Effector memory CD4-positive, alpha-beta T cell (primary cell): ENCODE measurements around the gene MTFP1.

ENCODE experiments used
- DNase-seq, 3 donors: peaks; one replicate each; pipeline ENCODE4 v3.0.0-alpha.2; 2020
- H3K27ac ChIP-seq: 2 replicates; pipeline ENCODE4 v1.7.0; 2013; ENCODE audit warnings: mild to moderate bottlenecking, low read length, moderate library complexity; ENCODE audit not compliant: insufficient read depth, poor library complexity, severe bottlenecking
- H3K27me3 ChIP-seq: replicated peaks from 2 replicates; pipeline ENCODE4 v1.7.0; 2013; ENCODE audit warnings: mild to moderate bottlenecking, low read length; ENCODE audit not compliant: insufficient read depth, control insufficient read depth, poor library complexity, severe bottlenecking
- H3K36me3 ChIP-seq: 2 replicates; pipeline ENCODE4 v1.7.0; 2013; ENCODE audit warnings: mild to moderate bottlenecking, low read length, moderate library complexity; ENCODE audit not compliant: control insufficient read depth, insufficient read depth
- H3K4me1 ChIP-seq: 2 replicates; pipeline ENCODE4 v1.7.0; 2013; ENCODE audit warnings: low read length, mild to moderate bottlenecking; ENCODE audit not compliant: control insufficient read depth, insufficient read depth, poor library complexity, severe bottlenecking
- H3K4me3 ChIP-seq: 2 replicates; pipeline ENCODE4 v1.7.0; 2013; ENCODE audit warnings: low read length, low read depth, mild to moderate bottlenecking; ENCODE audit not compliant: insufficient read depth, poor library complexity, severe bottlenecking
- H3K9me3 ChIP-seq: 2 replicates; pipeline ENCODE4 v1.7.0; 2013; ENCODE audit warnings: mild to moderate bottlenecking, low read length, moderate library complexity; ENCODE audit not compliant: control insufficient read depth

MTFP1 gene

DNA sequence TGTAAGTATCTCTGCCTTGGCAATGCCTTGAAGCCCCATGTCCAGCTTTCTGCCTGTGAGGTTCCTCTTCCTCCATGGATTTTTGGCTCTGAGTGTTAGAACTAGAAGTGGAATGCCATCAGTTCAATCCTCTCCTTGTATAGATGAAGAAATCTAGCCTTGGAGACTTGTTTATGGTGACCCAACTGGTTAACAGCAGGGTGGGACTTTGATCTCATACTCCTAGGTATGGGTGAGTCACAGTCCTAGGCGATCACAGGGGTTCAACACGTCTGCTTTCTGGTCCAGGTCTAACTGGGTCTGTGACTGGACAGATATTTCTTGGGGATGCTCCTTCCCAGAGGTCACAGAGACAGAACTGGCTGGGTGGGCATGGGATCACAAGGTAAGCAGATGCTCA, 9.2 kb upstream of the MTFP1 start:
- no peak overlapping the region for H3K27ac ChIP-seq
- H3K9me3 ChIP-seq = no peaks in the 10 kb centered on the region
- no peaks in the 10 kb centered on the region for H3K27me3 ChIP-seq
- no peak for DNase-seq
- no peak overlapping the region for H3K4me3 ChIP-seq
- peaks cover 13% of the 10 kb centered on the region for H3K36me3 ChIP-seq
- no peaks in the 10 kb centered on the region for H3K4me1 ChIP-seq

DNA sequence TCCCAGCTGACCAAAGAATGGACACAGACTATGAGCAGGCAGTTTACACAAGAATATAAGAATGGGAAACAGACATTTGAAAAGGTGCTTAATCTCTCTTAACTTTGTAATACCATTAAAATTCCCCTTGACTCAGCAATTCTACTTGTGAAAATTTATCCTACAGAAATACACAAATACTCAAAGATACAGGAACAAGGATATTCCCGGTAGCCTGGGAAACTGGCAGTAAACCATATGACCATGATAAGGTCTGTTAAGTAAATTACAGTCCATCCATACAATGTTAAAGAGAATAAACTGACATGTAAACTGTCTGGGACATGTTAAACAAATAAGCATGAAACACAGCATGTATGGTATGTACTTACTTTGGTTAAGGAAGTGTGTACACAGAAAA, 8.7 kb upstream of the MTFP1 start:
- no peak for DNase-seq
- H3K4me1 ChIP-seq = no peaks in the 10 kb centered on the region
- no peaks in the 10 kb centered on the region for H3K27me3 ChIP-seq
- H3K9me3 ChIP-seq = no peaks in the 10 kb centered on the region
- H3K36me3 ChIP-seq = peaks cover 13% of the 10 kb centered on the region
- H3K4me3 ChIP-seq = no peak overlapping the region
- no peak overlapping the region for H3K27ac ChIP-seq

DNA sequence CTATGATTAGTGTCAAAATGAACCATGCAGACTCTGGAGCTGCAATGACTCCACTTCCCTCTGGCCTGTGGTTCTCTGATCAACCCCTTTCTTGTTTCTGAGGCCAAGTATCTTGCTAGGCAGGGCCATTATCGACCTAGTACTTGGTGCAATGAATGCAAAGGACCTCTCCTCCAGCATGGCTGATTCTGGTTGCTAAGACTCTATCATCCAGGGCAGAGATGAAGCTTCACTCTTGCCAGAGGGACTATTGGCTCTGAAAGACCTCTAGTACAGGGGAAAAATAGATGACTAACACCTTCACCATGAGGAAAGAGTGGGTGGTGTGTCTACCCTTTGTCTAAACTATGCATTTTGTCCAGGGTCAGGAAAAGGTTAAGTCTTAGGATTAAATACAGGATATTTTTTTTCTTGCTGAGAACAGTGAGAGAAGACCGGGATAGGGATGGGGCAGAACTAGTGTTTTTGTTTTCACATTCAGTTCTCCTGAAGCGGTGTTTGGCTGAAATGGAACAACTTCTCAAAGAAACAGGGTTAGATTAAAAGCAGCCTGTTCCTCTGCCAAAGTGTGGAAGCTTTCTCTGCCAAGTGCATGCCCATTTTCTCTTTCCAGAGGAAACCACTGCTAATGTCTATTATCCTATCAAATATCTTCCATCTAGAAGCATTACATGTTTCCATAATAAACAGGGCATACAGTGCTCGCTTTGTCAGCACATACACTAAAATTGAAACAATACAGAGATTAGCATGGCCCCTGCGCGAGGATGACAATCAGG, 5.0 kb upstream of the MTFP1 start:
- Histone ChIP-seq H3K36me3 (peaks cover 10% of the 10 kb centered on the region), H3K27ac (no peak overlapping the region), H3K9me3 (no peaks in the 10 kb centered on the region), H3K4me1 (peaks cover 28% of the 10 kb centered on the region), H3K4me3 (no peak overlapping the region), H3K27me3 (no peaks in the 10 kb centered on the region)
- no peak for DNase-seq

DNA sequence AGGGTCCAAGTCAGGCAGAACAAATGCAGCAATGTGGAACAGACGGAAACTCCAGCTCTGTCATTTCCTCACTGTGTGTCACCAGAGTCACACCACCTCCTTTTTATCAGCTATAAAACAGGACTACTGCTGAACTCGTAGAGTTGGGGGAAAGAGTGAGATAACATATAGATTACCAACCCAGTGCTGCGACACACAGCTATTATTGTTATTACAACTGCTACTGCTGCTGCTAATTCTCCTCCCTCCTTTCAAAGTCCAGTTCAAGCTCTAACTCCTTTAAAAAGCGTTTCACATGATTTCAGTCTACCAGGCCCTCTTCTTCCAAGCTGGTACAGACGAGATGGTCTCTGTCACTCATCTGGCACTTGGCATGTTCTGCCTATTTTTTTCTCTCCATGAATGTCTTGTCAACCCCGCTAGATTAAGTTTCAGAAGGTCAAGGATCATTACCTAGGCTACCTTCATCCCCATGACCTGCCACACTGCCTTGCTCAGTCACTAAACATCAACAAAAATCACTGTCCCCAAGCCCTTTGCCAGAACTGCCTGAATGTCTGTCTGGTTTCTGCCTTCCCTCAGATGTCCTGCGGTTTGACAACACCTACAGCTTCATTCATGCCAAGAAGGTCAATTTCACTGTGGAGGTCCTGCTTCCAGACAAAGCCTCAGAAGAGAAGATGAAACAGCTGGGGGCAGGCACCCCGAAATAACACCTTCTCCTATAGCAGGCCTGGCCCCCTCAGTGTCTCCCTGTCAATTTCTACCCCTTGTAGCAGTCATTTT, 3.7 kb upstream of the MTFP1 start:
- no peaks in the 10 kb centered on the region for H3K9me3 ChIP-seq
- peaks cover 8% of the 10 kb centered on the region for H3K36me3 ChIP-seq
- peaks cover 38% of the 10 kb centered on the region for H3K4me1 ChIP-seq
- no peaks in the 10 kb centered on the region for H3K27me3 ChIP-seq
- no peak for DNase-seq
- peak overlapping the region; percentile 85 for H3K27ac ChIP-seq
- no peak overlapping the region for H3K4me3 ChIP-seq

DNA sequence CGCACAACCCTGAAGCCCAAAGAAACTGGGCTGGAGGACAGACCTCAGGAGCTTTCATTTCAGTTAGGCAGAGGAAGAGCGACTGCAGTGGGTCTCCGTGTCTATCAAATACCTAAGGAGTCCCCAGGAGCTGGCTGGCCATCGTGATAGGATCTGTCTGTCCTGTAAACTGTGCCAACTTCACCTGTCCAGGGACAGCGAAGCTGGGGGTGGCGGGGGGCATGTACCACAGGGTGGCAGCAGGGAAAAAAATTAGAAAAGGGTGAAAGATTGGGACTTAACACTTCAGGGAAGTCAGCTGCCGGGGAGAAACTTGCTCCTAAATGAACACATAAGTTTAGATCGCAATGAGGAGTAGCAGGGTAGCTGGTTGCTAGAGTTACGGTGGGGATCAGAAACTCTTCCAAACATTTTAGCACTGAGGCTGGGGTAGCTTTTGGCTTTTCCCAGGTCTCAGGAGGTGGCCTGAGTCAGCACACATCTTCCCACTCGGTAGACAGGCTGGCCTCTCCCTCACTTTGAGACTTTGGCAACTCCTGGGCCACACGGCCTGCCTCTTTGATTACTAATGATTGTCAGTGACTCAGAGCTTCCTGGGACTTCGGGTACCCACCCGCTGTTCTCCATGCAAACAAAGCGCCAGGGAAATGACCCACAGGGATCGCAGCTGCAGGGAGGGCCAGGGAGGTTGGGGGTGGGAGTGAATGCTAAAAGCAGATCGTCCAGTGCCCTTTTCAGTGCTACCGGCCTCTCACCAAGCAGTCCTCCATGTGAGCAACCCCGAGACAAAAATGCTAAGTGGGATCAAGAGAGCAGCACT, 2.9 kb upstream of the MTFP1 start:
- H3K9me3 ChIP-seq = no peaks in the 10 kb centered on the region
- H3K36me3 ChIP-seq = peaks cover 8% of the 10 kb centered on the region
- peak overlapping the region; percentile 59 for H3K4me3 ChIP-seq
- H3K27ac ChIP-seq = peak overlapping the region; percentile 85
- DNase-seq = peak in 1 of 3 donors; percentile 34
- H3K27me3 ChIP-seq = no peaks in the 10 kb centered on the region
- peaks cover 42% of the 10 kb centered on the region for H3K4me1 ChIP-seq

DNA sequence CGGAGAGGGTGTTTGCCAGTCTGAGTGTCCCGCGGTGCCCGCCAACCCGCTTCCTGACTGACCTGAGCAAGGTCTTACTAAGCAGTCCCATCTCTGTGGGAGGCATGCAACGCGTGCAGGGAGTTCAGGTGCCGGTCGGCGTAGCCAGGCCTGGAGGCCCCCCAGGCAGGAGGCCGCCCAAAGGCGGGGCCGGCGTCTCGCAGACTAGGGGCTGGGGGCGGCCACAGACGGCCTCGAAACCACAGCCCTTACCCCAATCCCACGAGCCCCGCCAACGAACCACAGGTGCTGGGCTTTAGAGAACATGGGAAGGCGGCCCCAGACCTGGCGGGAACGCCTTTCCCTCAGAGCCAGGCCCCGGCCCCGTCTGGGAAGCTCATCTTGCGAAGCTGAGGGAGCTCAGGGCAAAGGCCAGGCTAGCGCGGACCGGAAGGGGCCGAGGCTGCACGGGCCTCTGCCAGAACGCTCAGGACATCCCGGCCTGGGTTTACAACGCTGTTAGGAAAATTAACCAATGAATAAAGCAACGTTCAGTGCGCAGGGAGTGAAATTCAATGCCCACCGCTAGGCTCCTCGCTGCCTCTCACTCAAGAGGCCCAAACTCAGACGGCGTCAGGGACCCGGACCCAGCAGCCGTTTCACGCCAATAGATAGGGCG, 2.1 kb upstream of the MTFP1 start:
- DNase-seq = peak; percentile 24 to 35 (median 27)
- Histone ChIP-seq H3K36me3 (peaks cover 7% of the 10 kb centered on the region), H3K9me3 (no peaks in the 10 kb centered on the region), H3K4me3 (peak overlapping the region; percentile 59), H3K4me1 (peaks cover 42% of the 10 kb centered on the region), H3K27me3 (no peaks in the 10 kb centered on the region), H3K27ac (peak overlapping the region; percentile 85)

DNA sequence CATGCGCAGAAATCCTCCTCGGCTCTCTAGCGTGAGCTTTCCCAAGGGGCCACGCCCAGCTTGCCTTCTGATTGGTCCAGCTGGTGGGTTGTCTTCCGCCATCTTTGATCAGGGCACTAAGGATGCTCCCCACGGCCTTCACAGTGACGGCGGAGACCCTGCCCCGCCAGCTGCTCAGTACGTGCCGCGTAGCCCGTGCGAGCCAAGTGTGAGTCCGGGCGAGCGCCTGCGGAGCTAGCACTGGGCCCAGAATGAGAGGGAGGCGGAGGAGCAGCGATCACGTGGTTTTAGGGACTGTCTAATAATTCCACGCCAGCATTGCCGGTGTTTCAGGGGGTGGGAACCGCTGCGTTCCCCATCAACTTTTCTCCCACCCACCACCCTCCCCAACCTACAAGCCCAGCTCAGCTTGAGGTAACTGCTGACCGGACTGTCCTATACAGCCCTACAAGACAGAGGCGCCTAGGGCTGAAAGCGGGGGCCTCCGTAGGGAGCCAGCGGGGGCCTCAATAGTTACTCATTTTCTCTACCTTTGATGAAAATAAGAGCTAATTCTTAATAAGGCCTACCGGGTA, 1.5 kb upstream of the MTFP1 start:
- Histone ChIP-seq H3K27ac (peak overlapping the region; percentile 85), H3K9me3 (no peaks in the 10 kb centered on the region), H3K27me3 (no peaks in the 10 kb centered on the region), H3K4me1 (peaks cover 42% of the 10 kb centered on the region), H3K4me3 (peak overlapping the region; percentile 59), H3K36me3 (peaks cover 5% of the 10 kb centered on the region)
- peak; percentile 98 for DNase-seq

DNA sequence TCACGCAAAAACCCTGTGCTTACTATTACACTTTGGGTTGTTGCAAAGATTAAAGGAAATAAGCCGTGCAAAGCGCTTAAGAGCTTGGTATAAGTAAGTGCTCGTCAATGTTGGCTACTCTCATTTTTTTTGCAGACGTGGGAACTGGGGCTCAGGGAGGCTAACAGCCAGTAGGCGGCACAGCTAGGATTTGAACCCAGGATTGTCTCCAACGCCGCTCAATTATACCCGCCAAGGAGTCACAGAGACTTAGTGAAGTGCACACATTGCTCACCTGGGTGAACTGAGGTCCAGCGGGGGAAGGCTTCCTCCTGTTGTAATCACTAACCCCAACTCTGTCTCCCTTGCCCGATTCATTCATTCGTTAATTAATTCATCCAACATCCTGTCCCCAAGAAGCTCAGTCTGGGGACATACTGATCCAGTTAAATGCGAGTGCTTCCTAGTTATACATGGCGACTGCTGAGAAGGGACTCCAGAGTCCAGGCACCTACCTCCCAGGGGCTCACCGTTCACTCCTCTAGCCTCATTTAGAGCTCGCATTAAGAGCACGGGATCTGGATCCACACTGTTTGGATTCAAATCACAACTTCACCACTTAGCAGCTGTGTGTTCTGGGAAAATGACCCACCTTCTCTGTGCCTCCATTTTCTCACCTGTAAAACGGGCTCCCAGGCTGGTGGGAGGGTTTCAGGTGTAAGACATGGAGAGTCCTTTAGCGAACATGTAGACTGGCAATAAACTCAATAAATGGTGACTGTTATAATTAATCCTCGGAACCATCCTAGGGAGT, 838 bp upstream of the MTFP1 start:
- Histone ChIP-seq H3K4me1 (peaks cover 42% of the 10 kb centered on the region), H3K27me3 (no peaks in the 10 kb centered on the region), H3K36me3 (peaks cover 5% of the 10 kb centered on the region), H3K27ac (peak overlapping the region; percentile 85), H3K4me3 (peak overlapping the region; percentile 80), H3K9me3 (no peaks in the 10 kb centered on the region)
- no peak for DNase-seq

DNA sequence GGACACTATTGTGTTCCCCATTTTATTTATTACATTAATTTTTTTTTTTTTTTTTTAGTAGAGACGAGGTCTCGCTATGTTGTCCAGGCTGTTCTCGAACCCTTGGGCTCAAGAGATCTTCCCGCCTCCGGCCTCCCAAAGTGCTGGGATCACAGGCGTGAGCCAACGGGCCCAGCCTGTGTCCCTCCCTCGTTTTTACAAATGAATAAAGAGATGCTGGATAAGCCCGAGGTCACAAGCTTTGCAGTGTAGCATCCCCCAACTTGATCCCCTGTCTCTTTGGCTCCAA, 297 bp upstream of the MTFP1 start:
- peak overlapping the region; percentile 80 for H3K4me3 ChIP-seq
- H3K4me1 ChIP-seq = peaks cover 42% of the 10 kb centered on the region
- no peaks in the 10 kb centered on the region for H3K9me3 ChIP-seq
- no peak for DNase-seq
- peaks cover 5% of the 10 kb centered on the region for H3K36me3 ChIP-seq
- H3K27me3 ChIP-seq = no peaks in the 10 kb centered on the region
- peak overlapping the region; percentile 73 for H3K27ac ChIP-seq
